Stimulated activated naive CD4-positive, alpha-beta T cell treated with Interleukin-2 at 50 U/mL for 16 hours (primary cell): ENCODE measurements around the gene MARCHF3.
A peak's percentile ranks its signal among the peaks of the same experiment; 100 is the strongest.

Source experiments
- DNase-seq: peaks from one replicate; lab custom pipeline; 2025; lab: John Stamatoyannopoulos, UW

MARCHF3 gene

DNA sequence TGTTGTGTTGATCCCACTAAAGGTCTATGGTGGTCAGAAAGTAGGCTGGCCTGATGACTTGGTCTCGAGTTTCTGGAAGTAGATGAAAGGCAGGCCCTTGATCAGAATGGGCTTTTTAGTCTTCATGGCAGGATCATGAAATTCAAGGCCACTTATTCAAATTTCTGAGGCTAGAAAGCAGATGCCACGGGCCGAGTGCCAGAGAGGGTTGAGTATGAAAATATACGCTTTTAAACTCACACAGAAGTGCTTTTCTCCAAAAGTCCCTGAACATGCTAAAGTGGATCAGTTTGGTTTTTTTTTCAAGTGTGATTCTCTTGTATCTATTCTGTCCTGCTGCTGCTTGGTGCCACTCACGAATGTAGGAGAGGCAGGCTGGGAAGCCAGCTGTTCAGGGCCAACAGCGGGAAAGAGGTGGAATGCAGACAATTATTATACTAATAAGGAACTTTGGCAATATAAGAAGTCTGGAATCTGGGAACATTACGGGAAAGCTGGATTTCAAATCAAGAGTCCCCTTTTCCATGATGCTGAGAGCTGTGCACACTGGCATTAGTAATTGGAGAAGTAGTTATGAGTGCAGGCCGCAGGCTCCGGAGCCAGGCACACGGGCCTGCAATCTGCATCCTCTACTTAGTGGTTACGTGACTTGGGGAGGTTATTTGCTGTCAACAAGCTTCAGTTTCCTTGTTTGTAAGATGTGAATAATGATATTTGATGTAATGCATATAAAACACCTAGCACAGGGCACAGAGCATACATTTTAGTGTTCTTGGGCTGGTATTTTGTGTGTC, 157.6 kb downstream of the MARCHF3 start:
- no peak for DNase-seq

DNA sequence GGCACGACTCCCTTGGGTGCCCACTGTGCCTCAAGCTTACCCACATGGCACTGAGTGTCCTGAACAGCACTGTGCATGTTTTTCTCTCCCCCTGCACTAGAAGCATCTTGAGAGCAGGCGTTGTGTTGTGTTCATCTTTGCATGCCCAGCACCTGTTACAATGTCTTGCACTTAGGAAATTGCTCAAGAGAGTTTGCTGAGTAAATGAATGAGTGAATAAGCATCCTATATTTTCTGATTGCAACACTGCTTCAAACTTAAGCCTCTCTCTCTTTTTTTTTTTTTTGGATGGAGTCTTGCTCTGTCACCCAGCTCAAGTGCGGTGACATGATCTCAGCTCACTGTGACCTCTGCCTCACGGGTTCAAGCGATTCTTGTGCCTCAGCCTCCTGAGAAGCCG, 158.9 kb downstream of the MARCHF3 start:
- no peak for DNase-seq

DNA sequence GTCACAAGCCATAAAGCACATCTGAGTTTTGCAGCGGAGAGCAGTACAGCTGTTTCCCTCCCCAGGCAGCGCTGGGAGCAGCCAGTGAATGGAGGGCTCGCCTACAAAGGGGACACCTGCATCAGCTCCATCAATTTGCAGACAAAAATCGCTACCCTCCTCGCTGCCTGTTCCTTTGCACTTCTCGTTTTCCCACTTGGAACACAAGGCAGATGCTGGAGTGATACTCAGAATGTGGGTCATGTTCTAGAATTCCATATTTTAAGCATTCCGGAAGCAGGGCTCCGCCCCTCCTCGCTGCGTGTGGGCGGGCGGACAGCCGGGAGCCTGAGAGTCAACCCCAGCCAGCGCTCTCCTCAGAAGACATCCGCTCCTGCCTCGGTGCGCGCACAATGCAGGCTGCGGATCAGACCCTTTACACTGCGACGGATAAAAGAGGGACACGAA, 161.3 kb downstream of the MARCHF3 start:
- peak; percentile 6 for DNase-seq

DNA sequence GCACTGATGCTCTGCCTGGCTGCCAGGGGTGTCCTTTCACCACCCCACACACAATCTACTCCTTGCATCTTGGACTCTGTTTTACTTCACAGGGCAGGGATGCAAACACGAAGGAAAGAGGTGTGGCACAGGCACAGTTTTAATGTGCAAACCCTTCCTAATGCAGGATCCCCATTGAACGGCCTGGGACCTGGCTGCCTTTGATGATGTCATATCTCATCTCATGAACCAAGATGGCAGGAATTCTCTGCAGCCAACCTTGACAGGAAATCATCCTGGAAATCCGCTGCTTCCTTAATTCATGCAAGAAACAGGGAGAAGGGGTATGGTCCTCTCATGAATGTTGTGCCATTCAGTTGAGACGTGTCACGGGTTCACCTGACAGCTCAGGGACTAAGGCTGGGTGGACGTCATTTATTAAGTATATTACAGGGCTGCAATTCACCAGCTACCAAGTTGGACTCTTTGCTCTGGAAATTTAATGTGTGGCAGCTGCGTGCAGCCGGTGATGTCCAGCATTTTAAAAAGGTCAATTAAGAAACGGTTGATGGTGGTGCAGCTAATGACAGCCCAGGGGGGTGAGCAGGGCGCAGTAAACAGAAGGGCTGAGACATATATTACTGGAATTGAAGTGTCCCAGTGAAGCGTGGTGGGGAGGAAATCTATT, 161.9 kb downstream of the MARCHF3 start:
- DNase-seq = no peak

DNA sequence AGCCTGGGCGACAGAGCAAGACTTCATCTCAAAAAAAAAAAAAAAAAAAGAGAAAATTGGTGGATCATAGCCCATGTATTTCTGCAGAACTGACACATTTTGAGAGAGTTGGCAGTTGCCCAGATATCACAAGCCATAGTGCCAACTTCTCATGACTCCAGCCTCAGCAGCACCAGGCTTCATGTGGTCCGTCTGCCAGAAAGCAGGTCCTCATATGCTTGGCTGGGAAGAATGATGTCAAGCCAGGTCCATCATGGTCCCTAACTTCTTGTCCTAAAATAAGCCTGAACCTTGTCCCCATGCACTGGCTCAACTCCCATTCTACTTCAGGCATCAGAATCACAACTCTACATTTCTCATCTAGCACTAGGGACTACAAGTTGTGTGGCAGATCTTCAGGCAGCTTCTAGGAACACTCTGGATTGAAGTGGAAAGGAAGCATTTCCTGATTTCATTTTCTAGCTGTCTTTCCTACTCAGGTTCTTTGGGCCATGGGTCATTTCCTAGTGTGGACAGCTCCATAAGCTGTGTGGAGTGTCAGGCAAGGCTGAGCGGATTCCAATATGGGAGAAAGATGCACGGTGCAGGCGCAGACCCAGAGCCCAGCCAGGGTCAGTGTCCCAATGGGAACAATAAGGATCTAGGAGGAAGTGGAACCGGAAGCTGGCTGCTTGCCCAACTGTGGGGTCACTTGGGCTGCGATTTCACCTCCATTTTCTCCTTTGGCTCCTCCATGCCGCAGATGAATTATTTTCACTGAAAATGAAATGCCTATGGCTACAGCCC, 163.3 kb downstream of the MARCHF3 start:
- DNase-seq = no peak

DNA sequence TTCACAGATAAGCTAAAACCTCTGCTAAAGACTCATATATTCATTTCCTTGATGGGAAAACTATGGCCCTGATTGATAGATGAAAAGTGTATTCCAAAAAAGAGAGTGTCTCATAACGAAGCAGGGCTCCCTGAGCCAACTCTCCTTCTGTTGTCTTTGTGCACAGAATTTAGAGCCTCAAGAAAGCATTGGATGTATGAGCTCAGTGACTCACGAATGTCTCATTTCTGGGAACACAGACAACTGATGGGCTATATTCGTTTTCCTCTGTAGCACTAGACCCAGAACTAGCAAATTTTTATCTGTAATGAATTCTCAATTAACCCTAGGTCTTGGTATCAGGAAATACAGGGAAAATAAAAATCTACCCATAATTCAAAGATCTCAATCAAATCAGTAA, 165.1 kb downstream of the MARCHF3 start:
- no peak for DNase-seq

DNA sequence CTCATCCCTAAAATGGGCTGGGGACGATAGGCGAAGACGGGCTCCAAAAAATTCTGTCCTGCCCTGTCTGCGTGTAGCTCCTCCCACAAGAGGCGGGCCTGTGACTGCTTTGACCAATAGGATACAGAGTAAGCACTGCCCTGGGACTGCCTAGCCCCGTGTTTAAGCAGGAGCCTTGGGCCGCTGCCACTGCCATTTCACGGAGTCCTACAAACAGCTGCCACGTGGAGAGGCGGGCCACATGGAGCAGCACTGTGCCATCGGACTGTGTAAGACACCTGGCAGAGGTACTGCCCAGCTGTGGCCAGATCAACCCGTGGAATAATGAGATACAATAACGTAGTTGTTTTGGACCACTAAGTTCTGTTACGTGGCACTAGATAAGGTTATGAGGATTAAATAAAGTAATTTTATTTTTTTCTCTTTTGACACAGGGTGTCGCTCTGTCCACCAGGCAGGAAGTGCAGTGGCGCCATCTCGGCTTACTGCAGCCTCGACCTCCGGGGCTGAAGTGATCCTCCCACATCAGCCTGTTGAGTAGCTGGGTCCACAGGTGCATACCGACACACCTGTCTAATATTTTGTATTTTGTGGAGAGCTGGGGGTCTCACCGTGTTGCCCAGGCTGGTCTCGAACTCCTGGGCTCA, 166.2 kb downstream of the MARCHF3 start:
- DNase-seq = no peak

DNA sequence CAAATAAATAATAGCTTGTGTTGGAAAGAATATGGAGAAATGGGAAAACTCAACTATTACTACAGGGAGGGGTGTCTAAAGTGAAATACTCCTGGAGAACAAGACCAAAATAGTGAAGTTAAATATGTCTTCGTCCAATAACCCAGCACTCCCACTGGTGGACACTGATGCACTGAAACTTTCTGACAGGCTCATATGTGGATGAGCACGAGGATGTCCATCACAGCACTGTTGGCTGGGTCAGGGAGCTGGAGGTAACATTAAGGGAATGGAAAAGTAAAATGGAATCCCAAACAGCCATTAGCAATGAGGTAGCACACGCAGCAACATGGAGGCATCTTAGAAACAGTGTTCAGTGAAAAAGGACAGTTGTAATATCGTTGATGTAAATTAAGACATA, 167.0 kb downstream of the MARCHF3 start:
- DNase-seq = no peak

DNA sequence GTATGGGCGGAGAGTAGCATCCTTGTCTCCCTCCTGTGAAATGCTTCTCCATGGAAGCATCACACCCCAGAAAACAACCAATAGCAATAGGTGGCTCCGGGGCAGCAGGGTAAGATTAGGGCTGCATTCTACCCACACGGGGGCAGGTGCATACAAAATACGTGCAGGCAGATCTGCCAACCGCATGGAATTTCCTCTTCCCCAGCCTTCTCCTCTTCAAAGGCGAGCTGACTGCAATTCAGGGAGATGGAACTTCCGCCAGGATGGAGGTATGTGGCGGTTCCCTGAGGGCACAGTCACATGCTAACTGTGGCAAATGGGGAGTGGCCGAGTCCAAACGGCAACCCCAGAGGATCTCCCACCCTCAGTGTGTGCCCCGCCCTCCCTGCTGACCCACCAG, 171.9 kb downstream of the MARCHF3 start:
- DNase-seq = no peak

DNA sequence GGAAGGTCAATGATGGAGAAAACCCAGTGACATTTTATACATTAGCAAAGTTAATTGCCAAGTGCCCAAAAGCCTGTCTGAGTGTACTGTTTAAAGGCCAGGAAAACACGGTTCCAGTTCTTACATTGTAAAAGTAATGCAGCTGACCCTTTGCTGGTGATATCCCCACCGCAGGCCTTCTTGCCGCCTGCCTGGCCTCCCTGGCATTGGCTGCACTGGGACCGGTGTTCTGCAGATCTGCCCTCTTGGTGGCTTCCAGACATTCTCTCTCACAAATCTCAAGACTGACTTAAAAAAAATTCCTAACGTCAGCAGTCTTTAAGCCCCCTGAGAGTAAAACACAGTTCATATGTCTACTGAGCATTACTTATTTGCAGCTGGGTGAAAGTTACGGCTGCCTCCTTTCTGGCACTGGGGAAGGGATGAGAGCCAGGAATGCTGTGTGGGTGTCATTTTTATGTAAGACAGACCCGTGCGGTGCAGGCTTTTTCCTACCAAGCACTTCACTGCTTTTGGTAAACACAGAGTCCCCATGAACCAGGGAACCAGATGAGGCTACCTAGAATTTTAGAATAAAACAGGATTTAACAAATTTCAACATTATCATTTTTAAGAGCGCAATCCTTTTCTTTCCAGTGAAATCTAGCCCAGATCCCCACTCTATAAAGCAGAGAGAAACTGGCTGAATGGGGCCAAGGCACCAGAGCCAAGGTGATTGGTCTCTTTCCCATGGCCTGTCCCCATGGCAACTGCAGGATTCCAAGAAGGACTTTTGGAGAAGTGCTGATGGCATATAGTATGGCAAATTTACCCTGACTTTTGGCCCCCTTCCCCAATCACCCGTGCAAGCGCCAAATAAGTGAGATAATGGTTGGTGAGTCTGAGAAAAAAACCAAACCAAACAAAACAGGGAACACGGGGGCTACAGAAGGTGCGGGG, 172.6 kb downstream of the MARCHF3 start:
- DNase-seq = no peak

DNA sequence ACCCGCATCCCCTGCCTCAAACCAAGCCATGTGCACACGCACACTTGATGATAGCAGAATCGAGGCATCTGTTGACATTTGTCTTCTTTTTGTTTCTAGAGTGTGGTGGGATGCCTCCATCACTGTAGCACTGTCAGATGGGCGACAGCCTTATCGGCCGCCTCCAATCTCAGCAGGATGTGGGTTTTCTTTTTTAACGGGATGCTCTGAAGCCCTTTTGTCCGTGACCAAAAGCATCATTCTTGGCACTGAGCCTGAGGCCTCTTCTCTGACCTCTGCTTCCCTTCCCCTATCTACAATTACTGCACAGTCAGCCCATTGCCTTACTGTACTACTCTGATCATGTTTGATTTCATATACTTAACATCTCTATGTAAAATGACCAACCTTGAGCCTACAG, 175.1 kb downstream of the MARCHF3 start:
- DNase-seq = no peak

DNA sequence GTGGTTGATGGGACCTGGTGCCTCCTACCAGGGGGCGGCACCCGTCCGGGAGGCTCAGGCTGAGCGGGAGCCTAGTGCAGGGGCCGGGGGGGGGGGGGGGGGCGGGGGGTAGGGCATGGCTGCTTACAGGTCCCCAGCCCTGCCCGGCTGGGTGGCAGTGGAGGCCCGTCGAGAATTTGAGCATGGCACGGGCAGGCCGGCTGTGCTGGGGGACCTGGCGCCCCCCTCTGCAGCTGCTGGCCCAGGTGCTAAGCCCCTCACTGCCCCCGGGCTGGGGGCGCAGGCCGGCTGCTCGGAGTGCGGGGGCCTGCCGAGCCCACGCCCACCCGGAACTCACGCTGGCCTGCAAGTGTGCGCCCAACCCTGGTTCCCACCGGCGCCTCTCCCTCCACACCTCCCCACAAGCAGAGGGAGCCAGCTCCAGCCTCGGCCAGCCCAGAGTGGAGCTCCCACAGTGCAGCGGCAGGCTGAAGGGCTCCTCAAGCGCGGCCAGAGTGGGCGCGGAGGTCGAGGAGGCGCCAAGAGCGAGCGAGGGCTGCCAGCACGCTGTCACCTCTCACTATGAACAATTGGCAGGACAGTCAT, 175.7 kb downstream of the MARCHF3 start:
- no peak for DNase-seq

DNA sequence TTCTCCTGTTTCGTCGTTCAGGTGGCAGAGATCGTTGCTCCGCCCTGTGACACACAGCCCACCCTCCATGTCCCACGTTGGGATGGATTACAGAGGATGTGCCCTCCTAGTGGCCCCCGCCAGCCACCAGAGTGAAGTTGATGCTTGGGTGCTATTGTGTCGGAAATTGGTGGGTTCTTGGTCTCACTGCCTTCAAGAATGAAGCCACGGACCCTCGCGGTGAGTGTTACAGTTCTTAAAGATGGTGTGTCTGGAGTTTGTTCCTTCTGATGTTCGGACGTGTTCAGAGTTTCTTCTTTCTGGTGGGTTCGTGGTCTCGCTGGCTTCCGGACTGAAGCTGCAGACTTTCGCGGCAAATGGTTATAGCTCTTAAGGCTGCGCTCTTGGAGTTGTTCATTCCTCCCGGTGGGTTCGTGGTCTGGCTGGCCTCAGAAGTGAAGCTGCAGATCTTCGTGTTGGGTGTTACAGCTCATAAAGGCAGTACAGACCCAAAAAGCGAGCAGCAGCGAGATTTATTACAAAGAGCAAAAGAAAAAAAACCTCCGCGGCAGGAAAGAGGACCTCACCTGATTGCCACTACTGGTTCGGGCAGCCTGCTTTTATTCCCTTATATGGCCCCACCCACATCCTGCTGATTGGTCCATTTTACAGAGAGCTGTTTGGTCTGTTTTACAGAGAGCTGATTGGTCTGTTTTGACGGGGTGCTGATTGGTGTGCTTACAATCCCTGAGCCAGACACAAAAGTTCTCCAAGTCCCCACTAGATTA, 176.6 kb downstream of the MARCHF3 start:
- peak; percentile 7 for DNase-seq

DNA sequence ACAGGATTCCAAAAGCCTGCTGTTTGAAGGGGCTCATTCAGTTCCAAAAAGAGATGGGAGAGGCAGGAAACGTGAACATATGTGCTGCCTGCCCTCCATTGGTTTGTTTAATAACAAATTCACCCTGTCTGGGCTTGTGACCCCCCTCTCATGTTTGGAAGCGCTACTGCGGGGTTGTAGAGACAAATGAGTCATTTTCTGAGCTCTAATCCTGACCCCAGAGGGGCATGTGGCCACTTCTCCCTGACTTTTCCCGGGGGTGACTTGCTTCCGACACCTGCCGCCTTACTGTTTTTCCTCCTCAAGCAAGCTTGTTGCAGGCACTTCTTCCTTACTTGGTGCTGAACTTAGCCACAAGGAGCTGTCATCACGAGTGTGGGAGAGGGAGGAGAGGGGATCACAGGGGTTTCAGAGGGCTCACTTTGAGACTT, 177.5 kb downstream of the MARCHF3 start:
- no peak for DNase-seq

DNA sequence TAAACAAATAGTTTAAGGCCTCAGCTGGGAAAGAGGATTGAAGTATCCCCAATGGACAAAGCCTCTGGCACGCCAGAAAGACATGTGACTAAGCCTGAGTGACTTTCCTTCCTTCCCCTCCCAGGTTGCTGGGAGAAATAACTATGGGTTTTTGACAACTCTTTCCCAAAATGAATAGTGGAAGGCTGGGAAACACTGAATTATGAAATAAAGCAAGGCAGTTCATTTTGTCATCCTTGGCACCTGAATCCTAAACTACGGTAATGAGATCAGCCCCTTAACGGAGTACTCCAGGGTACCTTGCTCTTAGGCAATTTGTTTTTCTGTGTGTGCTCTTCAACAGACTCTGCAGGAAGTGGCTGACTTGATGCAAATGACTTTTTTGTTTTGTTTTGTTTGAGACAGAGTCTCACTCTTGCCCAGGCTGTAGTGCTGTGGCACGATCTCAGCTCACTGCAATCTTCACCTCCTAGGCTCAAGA, 178.2 kb downstream of the MARCHF3 start:
- no peak for DNase-seq

DNA sequence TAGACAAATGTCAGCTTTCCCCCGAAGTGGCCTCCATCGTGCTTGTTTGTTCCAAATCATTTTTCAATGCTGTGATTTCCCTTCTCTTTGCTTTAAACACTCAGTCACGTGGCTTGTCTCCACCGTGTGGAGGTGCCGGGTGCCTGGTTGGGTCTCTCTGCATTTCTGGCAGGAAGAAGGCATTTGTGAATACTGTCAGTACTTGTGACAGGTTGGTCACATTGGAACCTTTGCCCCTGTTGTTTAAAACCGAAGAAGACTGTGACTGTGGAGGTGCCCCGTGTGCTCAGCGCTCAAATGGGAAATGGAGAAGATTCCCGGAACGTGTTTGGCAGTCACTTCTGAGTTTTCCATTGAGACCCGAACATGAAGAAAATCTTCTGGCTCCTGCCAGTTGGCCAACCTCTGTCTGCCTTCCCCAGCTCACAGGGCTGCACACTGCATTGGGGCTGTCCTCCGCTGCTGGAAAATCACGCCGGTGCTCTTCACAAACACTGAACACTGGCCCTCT, 178.8 kb downstream of the MARCHF3 start:
- no peak for DNase-seq

DNA sequence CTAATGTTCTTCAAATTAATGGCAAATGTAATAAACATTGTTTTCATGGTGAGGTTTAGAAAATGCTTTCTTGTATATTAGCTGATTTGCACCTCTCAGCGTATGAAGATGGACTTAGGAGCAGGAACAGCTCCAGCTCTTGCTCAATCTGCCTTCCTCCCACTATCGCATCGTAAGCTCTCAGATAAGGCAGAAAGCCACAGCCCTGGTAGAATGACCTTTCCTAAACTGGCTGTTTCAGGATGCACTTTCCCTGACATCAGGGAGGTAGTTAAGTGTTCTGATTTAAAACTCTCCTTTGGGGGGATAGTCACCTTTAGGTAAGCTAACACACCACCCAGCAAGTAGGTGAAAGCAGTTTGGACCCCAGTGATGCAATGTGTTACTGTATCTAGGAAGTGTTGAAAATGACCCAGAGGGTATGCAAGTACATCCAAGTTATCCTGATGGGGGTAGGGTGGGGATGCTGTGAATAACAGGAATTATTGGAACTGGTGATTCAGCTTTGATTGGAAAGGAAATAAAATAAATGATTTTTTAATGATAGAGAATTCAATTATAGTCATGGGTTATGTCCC, 181.2 kb downstream of the MARCHF3 start:
- DNase-seq = no peak

DNA sequence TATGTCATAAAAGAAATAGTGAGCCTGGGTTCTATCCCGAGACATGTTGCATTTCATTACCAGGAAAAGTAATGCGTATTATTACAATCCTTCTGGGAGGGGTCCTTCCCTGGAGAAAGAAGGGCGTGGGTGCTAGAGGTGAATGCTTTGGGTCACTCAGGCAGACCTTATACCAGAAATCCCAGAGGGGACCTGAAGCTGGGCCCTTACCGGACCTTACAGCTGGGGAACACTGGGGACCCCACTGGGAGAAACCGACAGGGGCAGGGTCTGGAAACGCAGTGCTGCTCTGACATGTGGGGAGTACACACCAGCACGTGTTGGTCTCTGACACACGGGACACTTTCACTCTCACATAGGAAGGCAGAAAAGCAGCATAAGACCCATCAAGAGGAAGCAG, 182.1 kb downstream of the MARCHF3 start:
- no peak for DNase-seq

DNA sequence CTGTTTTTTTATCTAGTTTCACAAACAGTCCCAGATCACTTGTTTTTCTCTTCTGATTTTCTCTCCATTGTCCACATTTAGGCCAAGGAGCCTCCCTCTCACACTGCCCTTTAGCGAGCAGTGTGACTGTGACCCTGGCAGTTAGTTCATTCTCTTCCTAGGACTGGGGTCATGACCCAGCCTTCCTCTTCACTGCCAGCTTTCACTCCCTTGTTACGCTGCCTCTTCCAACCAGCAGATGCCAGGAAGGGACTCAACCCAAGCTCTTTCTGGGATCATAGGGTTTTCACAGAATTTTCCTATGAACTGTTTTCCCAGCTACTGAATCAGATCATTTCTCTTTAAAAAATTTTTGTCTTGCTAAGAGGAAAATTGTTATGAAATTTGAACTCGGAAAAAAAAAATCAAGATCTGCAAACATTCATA, 182.5 kb downstream of the MARCHF3 start:
- DNase-seq = no peak
